Activated CD8-positive, alpha-beta T cell treated with anti-CD3 and anti-CD28 coated beads for 36 hours (primary cell): ENCODE data around the gene PSME1. TPM values are rescaled to one million over a fixed set of nuclear protein-coding genes. Genes with fewer than 3 reads are reported as not detected.

ENCODE experiments used
- ATAC-seq: fragments of 200-7000 bp; cut with Tn5 transposase; one replicate; pipeline ENCODE4 v1.10.0; 2021; ENCODE audit warnings: mild to moderate bottlenecking, moderate library complexity
- CTCF ChIA-PET: fragments of 350-600 bp; sonication (Branson Sonifier 250); formaldehyde crosslinking; loops from one replicate; lab custom pipeline; 2021; ENCODE audit warnings: antibody characterized with exemption; lab: Charles Lee
- POLR2A ChIA-PET: fragments of 350-600 bp; sonication (Branson Sonifier 250); formaldehyde crosslinking; loops from one replicate; lab custom pipeline; 2021; ENCODE audit warnings: antibody characterized with exemption; lab: Charles Lee
- DNase-seq: peaks from one replicate; pipeline ENCODE4 v3.0.0-alpha.2; 2020
- H3K27ac Mint-ChIP-seq: one replicate; pipeline ENCODE4 v1.8.0; 2021; ENCODE audit warnings: mild to moderate bottlenecking, mixed read lengths
- H3K27me3 Mint-ChIP-seq: one replicate; pipeline ENCODE4 v1.8.0; 2021; ENCODE audit warnings: mixed read lengths
- H3K36me3 Mint-ChIP-seq: one replicate; pipeline ENCODE4 v1.8.0; 2021; ENCODE audit warnings: low read depth, mixed read lengths
- H3K4me1 Mint-ChIP-seq: one replicate; pipeline ENCODE4 v1.8.0; 2021; ENCODE audit warnings: low read depth, mixed read lengths
- H3K4me3 Mint-ChIP-seq: one replicate; pipeline ENCODE4 v1.8.0; 2021; ENCODE audit warnings: mild to moderate bottlenecking, moderate library complexity, mixed read lengths
- H3K9me3 Mint-ChIP-seq: one replicate; pipeline ENCODE4 v1.8.0; 2021; ENCODE audit warnings: mixed read lengths
- intact Hi-C: fragments of 100-400 bp; cut with micrococcal nuclease; formaldehyde crosslinking; loops from one replicate; pipeline ENCODE4 v1.10.0; 2022
- total RNA-seq, 2 experiments: library from RNA; stranded (reverse); gene quantifications; one replicate each; pipeline ENCODE4 v1.2.3, GENCODE V29; 2021
- TF ChIP-seq, protein P1 (sequence below): fragments of 200-600 bp; IDR thresholded peaks from one replicate; pipeline ENCODE4 v1.8.0; 2022; ENCODE audit warnings: antibody characterized with exemption, mild to moderate bottlenecking

Gene PSME1
- total RNA-seq, 2 experiments from 2014 or later: 451 to 460 TPM

DNA sequence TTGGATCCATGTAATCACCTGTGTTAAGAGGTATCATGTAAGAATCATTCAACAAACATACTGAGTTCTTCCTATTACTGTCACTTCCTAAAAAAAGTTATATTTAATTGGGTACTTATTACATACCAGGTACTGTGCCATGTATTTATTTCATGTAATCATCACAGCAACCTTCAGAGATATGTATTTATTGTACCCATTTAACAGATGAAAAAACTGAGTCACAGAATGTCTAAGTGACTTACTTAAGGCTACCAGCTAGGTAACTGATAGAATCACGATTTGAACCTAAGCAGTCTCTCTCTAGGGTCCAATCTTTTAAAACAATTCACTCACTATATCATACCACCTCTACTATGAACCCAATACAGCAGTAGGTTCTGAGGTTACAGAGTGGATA is 8.5 kb downstream of the PSME1 start:
- no peaks in the 10 kb centered on the region for H3K9me3 Mint-ChIP-seq
- H3K27ac Mint-ChIP-seq: peak overlapping the region; percentile 67
- CTCF ChIA-PET: interaction anchor here (1.3 to 8.0 kb wide), 4 partner anchors 16 to 164 kb away, joined by 3 to 91 read pairs (median 8); partner anchors contain the start of genes CIDEB and IRF9
- intact Hi-C loops: no loop called here
- DNase-seq (no peak), ATAC-seq (no peak)
- H3K36me3 Mint-ChIP-seq: peaks cover 67% of the 10 kb centered on the region
- TF ChIP-seq, protein P1, sequence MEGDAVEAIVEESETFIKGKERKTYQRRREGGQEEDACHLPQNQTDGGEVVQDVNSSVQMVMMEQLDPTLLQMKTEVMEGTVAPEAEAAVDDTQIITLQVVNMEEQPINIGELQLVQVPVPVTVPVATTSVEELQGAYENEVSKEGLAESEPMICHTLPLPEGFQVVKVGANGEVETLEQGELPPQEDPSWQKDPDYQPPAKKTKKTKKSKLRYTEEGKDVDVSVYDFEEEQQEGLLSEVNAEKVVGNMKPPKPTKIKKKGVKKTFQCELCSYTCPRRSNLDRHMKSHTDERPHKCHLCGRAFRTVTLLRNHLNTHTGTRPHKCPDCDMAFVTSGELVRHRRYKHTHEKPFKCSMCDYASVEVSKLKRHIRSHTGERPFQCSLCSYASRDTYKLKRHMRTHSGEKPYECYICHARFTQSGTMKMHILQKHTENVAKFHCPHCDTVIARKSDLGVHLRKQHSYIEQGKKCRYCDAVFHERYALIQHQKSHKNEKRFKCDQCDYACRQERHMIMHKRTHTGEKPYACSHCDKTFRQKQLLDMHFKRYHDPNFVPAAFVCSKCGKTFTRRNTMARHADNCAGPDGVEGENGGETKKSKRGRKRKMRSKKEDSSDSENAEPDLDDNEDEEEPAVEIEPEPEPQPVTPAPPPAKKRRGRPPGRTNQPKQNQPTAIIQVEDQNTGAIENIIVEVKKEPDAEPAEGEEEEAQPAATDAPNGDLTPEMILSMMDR: no peak
- H3K27me3 Mint-ChIP-seq: no peaks in the 10 kb centered on the region
- POLR2A ChIA-PET: interaction anchor here (0.9 to 10.7 kb wide), 5 partner anchors 9 to 45 kb away, joined by 3 to 178 read pairs (median 4); partner anchors contain the start of genes DCAF11, IRF9 and NRL
- H3K4me1 Mint-ChIP-seq: peaks cover 54% of the 10 kb centered on the region
- peak overlapping the region; percentile 89 for H3K4me3 Mint-ChIP-seq

DNA sequence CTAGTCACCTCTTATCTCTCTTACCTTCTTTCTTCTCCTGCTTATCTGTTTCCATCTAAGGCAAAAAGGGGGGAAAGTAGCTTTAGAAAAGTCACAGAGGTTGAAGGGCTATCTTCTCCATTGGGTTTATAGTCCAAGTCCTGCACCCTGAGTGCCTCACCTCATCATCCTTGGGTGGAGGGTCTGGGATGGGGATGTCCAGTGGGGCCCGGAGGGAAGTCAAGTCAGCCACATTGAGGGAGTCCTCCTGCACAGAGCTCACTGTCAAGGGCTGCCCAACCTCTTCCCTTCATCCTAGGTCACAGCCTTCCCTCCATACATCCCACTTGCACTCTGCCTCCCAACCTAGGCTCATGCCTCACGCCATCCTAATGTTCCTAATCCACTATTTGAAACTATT is 9.2 kb downstream of the PSME1 start:
- CTCF ChIA-PET: interaction anchor here (1.2 to 8.0 kb wide), 9 partner anchors 9 to 163 kb away, joined by 3 to 91 read pairs (median 9); partner anchors contain the start of genes CIDEB, IRF9 and PSME1
- Mint-ChIP-seq H3K27me3 (no peaks in the 10 kb centered on the region), H3K9me3 (no peaks in the 10 kb centered on the region), H3K4me1 (peaks cover 54% of the 10 kb centered on the region), H3K27ac (peak overlapping the region; percentile 98), H3K36me3 (peaks cover 65% of the 10 kb centered on the region), H3K4me3 (peak overlapping the region; percentile 89)
- TF ChIP-seq, protein P1: no peak
- intact Hi-C loops: no loop called here
- POLR2A ChIA-PET: interaction anchor here (1.0 to 10.7 kb wide), 12 partner anchors 8 to 69 kb away, joined by 3 to 178 read pairs (median 6); partner anchors contain the start of genes CHMP4A, DCAF11, IPO4 and IRF9
- ATAC-seq (no peak), DNase-seq (no peak)

DNA sequence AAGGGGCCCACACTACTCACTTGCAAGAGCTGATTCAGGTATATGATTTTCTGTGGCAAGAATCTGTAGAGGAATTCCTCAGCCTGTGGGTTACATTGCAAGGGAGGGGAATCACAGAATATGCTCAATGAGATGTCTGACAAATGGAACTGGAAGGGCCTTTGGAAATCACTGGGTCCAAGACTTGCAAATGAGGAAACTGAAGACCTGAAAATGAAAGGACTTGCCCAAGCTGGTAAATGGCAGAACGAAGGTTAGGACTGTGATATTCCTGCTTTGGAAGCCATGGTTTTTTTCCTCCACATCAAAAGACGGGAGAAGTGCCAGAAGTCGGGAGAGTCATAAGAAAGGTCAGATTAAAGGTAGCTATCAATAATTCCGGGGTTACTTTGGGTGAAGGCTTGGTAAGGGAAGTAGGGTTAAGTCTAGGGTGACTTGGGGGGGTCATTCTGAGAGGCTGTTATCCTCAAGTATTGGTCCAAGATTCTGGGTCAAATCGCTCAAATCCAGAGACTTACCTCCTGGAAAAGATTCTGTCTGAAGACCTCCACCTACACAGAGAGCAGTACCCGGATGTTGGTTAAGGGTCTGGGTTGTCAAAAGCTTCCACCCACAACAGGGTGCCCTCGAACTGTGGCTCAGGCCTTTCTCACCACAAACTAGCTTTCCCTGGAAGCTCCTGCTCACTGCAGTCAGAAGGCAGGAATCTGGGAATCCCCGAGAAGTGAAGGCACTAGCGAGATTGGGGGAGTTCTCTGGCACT is 9.9 kb downstream of the PSME1 start:
- peaks cover 65% of the 10 kb centered on the region for H3K36me3 Mint-ChIP-seq
- H3K27ac Mint-ChIP-seq: peak overlapping the region; percentile 98
- TF ChIP-seq, protein P1: no peak
- H3K4me3 Mint-ChIP-seq: peak overlapping the region; percentile 89
- ChIA-PET POLR2A (interaction anchor here (0.8 to 10.7 kb wide), 16 partner anchors 9 to 125 kb away, joined by 3 to 178 read pairs (median 5); partner anchors contain the start of genes CHMP4A, DCAF11, IPO4 and IRF9), CTCF (interaction anchor here (0.9 to 8.0 kb wide), 13 partner anchors 9 to 162 kb away, joined by 3 to 91 read pairs (median 6); partner anchors contain the start of genes CIDEB, DCAF11, IRF9 and NRL)
- H3K27me3 Mint-ChIP-seq: no peaks in the 10 kb centered on the region
- no peaks in the 10 kb centered on the region for H3K9me3 Mint-ChIP-seq
- DNase-seq (peak; percentile 43), ATAC-seq (no peak)
- intact Hi-C loops: no loop called here
- peaks cover 60% of the 10 kb centered on the region for H3K4me1 Mint-ChIP-seq

DNA sequence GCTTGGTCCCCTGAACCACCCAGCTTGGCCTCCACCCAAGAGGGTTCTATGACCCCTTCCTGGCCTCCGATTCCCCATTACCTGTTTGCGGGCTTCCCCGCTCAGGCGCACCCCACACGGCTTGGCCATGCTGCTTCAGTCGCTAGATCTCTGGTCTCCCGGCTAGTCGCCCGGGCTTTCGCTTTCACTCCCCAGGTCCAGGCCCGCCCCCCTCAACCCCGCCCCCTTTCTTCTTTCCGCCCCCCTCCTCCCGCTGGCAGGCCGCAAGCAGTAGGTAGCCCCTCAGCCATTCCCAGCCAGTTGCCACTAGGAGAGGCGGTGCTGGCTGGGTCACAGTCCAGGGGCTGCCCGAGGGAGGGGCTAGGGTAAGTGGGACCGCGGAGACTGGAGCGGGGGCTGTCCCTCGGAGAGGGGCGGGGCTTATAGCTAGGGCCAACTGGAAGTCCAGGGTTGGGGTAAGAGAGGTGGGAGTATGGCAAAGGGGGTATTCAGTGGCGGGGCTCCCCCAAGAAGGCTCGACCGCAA is 10.5 kb downstream of the PSME1 start, which contains the start of gene PSME2:
Gene PSME2 (minus strand): TSS at position 158 of the 525 bp plus-strand sequence. CDS start 29 bp downstream, at position 129.
- ChIA-PET POLR2A (interaction anchor here (0.6 to 10.7 kb wide), 17 partner anchors 9 to 590 kb away, joined by 3 to 178 read pairs (median 5); partner anchors contain the start of genes CHMP4A, DCAF11, IPO4 and IRF9), CTCF (interaction anchor here (0.9 to 8.0 kb wide), 12 partner anchors 9 to 161 kb away, joined by 3 to 91 read pairs (median 6); partner anchors contain the start of genes CIDEB, DCAF11, IRF9 and NRL)
- Mint-ChIP-seq H3K9me3 (no peaks in the 10 kb centered on the region), H3K27me3 (no peaks in the 10 kb centered on the region), H3K4me1 (peaks cover 60% of the 10 kb centered on the region), H3K36me3 (peaks cover 67% of the 10 kb centered on the region), H3K27ac (peak within 1 kb of the TSS; percentile 98), H3K4me3 (peak within 1 kb of the TSS; percentile 89)
- DNase-seq (peak; percentile 97), ATAC-seq (peak; percentile 81)
- intact Hi-C loops: no loop called here
- TF ChIP-seq, protein P1: no peak
